Measurements from ENCODE around the gene BCL7C. TPM values are rescaled to one million over a fixed set of nuclear protein-coding genes. Genes with fewer than 3 reads are reported as not detected.
A peak's percentile ranks its signal among the peaks of the same experiment; 100 is the strongest.
"Not testable (repeated sequence)": the region's sequence is repeated elsewhere in the genome, so short reads cannot be mapped to it uniquely, and the experiment has no call there.

The BCL7C gene
- total RNA-seq, 1 donor from 2014 or later: 53.9 TPM

GRCh38 chr16:30874821-30875717, 18.8 kb downstream of the BCL7C start:
- TF ChIP-seq CTCF (IDR thresholded peaks at IDR 0.05; ENCODE audit: unreplicated experiment): no peak
- Mint-ChIP-seq H3K9me3 (ENCODE audit: unreplicated experiment) (no peaks in the 10 kb centered on the region), H3K4me1 (ENCODE audit: unreplicated experiment) (peaks cover 13% of the 10 kb centered on the region), H3K27me3 (ENCODE audit: unreplicated experiment) (peaks cover 17% of the 10 kb centered on the region), H3K4me3 (ENCODE audit: unreplicated experiment) (peak overlapping the region; percentile 96), H3K27ac (ENCODE audit: unreplicated experiment) (peak overlapping the region; percentile 99), H3K36me3 (ENCODE audit: low read depth, unreplicated experiment) (peaks cover 14% of the 10 kb centered on the region)
- DNase-seq (ENCODE audit: low spot score): peak; percentile 90

- Mint-ChIP-seq H3K9me3 (ENCODE audit: unreplicated experiment) (no peaks in the 10 kb centered on the region), H3K36me3 (ENCODE audit: low read depth, unreplicated experiment) (peaks cover 14% of the 10 kb centered on the region), H3K4me1 (ENCODE audit: unreplicated experiment) (peaks cover 13% of the 10 kb centered on the region), H3K4me3 (ENCODE audit: unreplicated experiment) (peak overlapping the region; percentile 93), H3K27me3 (ENCODE audit: unreplicated experiment) (peaks cover 17% of the 10 kb centered on the region), H3K27ac (ENCODE audit: unreplicated experiment) (peak overlapping the region; percentile 24)
- no peak for DNase-seq (ENCODE audit: low spot score)
- TF ChIP-seq CTCF (IDR thresholded peaks at IDR 0.05; ENCODE audit: unreplicated experiment): no peak
These were observed 19.5 kb downstream of the BCL7C start for GRCh38 chr16:30874244-30874820.

- Mint-ChIP-seq H3K27ac (ENCODE audit: unreplicated experiment) (no peak overlapping the region), H3K4me1 (ENCODE audit: unreplicated experiment) (peaks cover 3% of the 10 kb centered on the region), H3K4me3 (ENCODE audit: unreplicated experiment) (no peak overlapping the region), H3K36me3 (ENCODE audit: low read depth, unreplicated experiment) (no peaks in the 10 kb centered on the region), H3K9me3 (ENCODE audit: unreplicated experiment) (no peaks in the 10 kb centered on the region), H3K27me3 (ENCODE audit: unreplicated experiment) (peaks cover 10% of the 10 kb centered on the region)
- no peak for TF ChIP-seq CTCF (IDR thresholded peaks at IDR 0.05; ENCODE audit: unreplicated experiment)
- no peak for DNase-seq (ENCODE audit: low spot score)
These were observed 23.0 kb downstream of the BCL7C start for GRCh38 chr16:30870904-30871303.

- Mint-ChIP-seq H3K4me1 (ENCODE audit: unreplicated experiment) (no peaks in the 10 kb centered on the region), H3K27ac (ENCODE audit: unreplicated experiment) (no peak overlapping the region), H3K36me3 (ENCODE audit: low read depth, unreplicated experiment) (no peaks in the 10 kb centered on the region), H3K4me3 (ENCODE audit: unreplicated experiment) (no peak overlapping the region), H3K27me3 (ENCODE audit: unreplicated experiment) (no peaks in the 10 kb centered on the region), H3K9me3 (ENCODE audit: unreplicated experiment) (no peaks in the 10 kb centered on the region)
- TF ChIP-seq CTCF (IDR thresholded peaks at IDR 0.05; ENCODE audit: unreplicated experiment): no peak
- DNase-seq (ENCODE audit: low spot score): no peak
These were observed 26.1 kb downstream of the BCL7C start for GRCh38 chr16:30867747-30868146.

GRCh38 chr16:30866031-30866430, 27.8 kb downstream of the BCL7C start:
- H3K27me3 Mint-ChIP-seq (ENCODE audit: unreplicated experiment): no peaks in the 10 kb centered on the region
- no peaks in the 10 kb centered on the region for H3K36me3 Mint-ChIP-seq (ENCODE audit: low read depth, unreplicated experiment)
- DNase-seq (ENCODE audit: low spot score): no peak
- no peak for TF ChIP-seq CTCF (IDR thresholded peaks at IDR 0.05; ENCODE audit: unreplicated experiment)
- H3K4me1 Mint-ChIP-seq (ENCODE audit: unreplicated experiment): peaks cover 3% of the 10 kb centered on the region
- H3K27ac Mint-ChIP-seq (ENCODE audit: unreplicated experiment): no peak overlapping the region
- H3K4me3 Mint-ChIP-seq (ENCODE audit: unreplicated experiment): no peak overlapping the region
- H3K9me3 Mint-ChIP-seq (ENCODE audit: unreplicated experiment): no peaks in the 10 kb centered on the region

- not testable (repeated sequence) for DNase-seq (ENCODE audit: low spot score); H3K27me3 Mint-ChIP-seq (ENCODE audit: unreplicated experiment); H3K27ac Mint-ChIP-seq (ENCODE audit: unreplicated experiment); H3K36me3 Mint-ChIP-seq (ENCODE audit: low read depth, unreplicated experiment); H3K4me3 Mint-ChIP-seq (ENCODE audit: unreplicated experiment); H3K9me3 Mint-ChIP-seq (ENCODE audit: unreplicated experiment)
- H3K4me1 Mint-ChIP-seq (ENCODE audit: unreplicated experiment): peaks cover 14% of the 10 kb centered on the region
These were observed 30.7 kb downstream of the BCL7C start for GRCh38 chr16:30863178-30863577.

GRCh38 chr16:30860729-30861128, 33.1 kb downstream of the BCL7C start:
- not testable (repeated sequence) for H3K27ac Mint-ChIP-seq (ENCODE audit: unreplicated experiment); H3K27me3 Mint-ChIP-seq (ENCODE audit: unreplicated experiment); DNase-seq (ENCODE audit: low spot score); H3K9me3 Mint-ChIP-seq (ENCODE audit: unreplicated experiment); H3K36me3 Mint-ChIP-seq (ENCODE audit: low read depth, unreplicated experiment); H3K4me3 Mint-ChIP-seq (ENCODE audit: unreplicated experiment)
- peaks cover 14% of the 10 kb centered on the region for H3K4me1 Mint-ChIP-seq (ENCODE audit: unreplicated experiment)
